Vagina (tissue), 2 donors: Measurements from ENCODE around the gene TSHZ1.

Experiments
- CTCF ChIP-seq, 3 experiments: fragments of 450-650 bp in 2 of 3; fragments of 200-600 bp in 1 of 3; sonication (generic) in 1 of 3; IDR thresholded peaks; one replicate each; pipeline ENCODE4 v1.5.1; 2017 to 2019; ENCODE audit warnings: antibody characterized with exemption in 3 of 3, mild to moderate bottlenecking in 2 of 3, moderate library complexity in 2 of 3
- POLR2AphosphoS5 ChIP-seq, 2 donors: sonication (generic); formaldehyde crosslinking; IDR thresholded peaks; one replicate each; pipeline ENCODE4 v1.9.0; 2017; ENCODE audit warnings: antibody characterized with exemption in 2 of 2, mild to moderate bottlenecking in 2 of 2, low read depth in 1 of 2; ENCODE audit not compliant: insufficient read depth in 1 of 2

- TF ChIP-seq CTCF (IDR thresholded peaks at IDR 0.05) = no peak
- TF ChIP-seq POLR2AphosphoS5 (IDR thresholded peaks at IDR 0.05; ENCODE audit: insufficient read depth in 1 of 2, low read depth in 1 of 2) = no peak
These were observed 126.2 kb downstream of the TSHZ1 start for GRCh38 chr18:75336767-75337166.
